Fibroblast of skin of right biceps (primary cell): Measurements from ENCODE around the gene HOXB7.
A peak's percentile ranks its signal among the peaks of the same experiment; 100 is the strongest.

Experiments used
- DNase-seq: peaks from one replicate; pipeline ENCODE4 v3.0.0-alpha.2; 2013

Gene HOXB7

GRCh38 chr17:48606892-48607614, 3.8 kb downstream of the HOXB7 start:
- DNase-seq = no peak

GRCh38 chr17:48605991-48606891, 4.6 kb downstream of the HOXB7 start:
- DNase-seq = no peak

GRCh38 chr17:48605409-48605919, 5.4 kb downstream of the HOXB7 start:
- no peak for DNase-seq

- no peak for DNase-seq
Measured at GRCh38 chr17:48604770-48605329, 6.0 kb downstream of the HOXB7 start, which contains the start of gene HOXB6. TSS of gene HOXB6 (minus strand) at chr17:48604986. CDS start at chr17:48598150, 6,836 bp downstream.

- no peak for DNase-seq
Measured at GRCh38 chr17:48603959-48604769, 6.7 kb downstream of the HOXB7 start.

GRCh38 chr17:48601539-48602425, 9.0 kb downstream of the HOXB7 start:
- no peak for DNase-seq

GRCh38 chr17:48601207-48601538, 9.6 kb downstream of the HOXB7 start:
- no peak for DNase-seq

- DNase-seq = no peak
Measured at GRCh38 chr17:48600244-48601098, 10.3 kb downstream of the HOXB7 start.

- DNase-seq = no peak
Measured at GRCh38 chr17:48599354-48599753, 11.5 kb downstream of the HOXB7 start.

- no peak for DNase-seq
Measured at GRCh38 chr17:48598736-48599135, 12.1 kb downstream of the HOXB7 start.

GRCh38 chr17:48597778-48598631, 12.8 kb downstream of the HOXB7 start:
- peak; percentile 81 for DNase-seq

GRCh38 chr17:48597528-48597777, 13.4 kb downstream of the HOXB7 start:
- no peak for DNase-seq

GRCh38 chr17:48596735-48597527, 13.9 kb downstream of the HOXB7 start:
- DNase-seq = peak; percentile 93

GRCh38 chr17:48596000-48596734, 14.7 kb downstream of the HOXB7 start:
- peak; percentile 55 for DNase-seq

GRCh38 chr17:48595278-48595999, 15.4 kb downstream of the HOXB7 start:
- DNase-seq = no peak

GRCh38 chr17:48594538-48595277, 16.1 kb downstream of the HOXB7 start:
- DNase-seq = peak; percentile 66
